ENCODE data around the gene MAST4.

GRCh38 chr5:67063791-67064190, 467.6 kb downstream of the MAST4 start:
- TF ChIP-seq, protein P1, sequence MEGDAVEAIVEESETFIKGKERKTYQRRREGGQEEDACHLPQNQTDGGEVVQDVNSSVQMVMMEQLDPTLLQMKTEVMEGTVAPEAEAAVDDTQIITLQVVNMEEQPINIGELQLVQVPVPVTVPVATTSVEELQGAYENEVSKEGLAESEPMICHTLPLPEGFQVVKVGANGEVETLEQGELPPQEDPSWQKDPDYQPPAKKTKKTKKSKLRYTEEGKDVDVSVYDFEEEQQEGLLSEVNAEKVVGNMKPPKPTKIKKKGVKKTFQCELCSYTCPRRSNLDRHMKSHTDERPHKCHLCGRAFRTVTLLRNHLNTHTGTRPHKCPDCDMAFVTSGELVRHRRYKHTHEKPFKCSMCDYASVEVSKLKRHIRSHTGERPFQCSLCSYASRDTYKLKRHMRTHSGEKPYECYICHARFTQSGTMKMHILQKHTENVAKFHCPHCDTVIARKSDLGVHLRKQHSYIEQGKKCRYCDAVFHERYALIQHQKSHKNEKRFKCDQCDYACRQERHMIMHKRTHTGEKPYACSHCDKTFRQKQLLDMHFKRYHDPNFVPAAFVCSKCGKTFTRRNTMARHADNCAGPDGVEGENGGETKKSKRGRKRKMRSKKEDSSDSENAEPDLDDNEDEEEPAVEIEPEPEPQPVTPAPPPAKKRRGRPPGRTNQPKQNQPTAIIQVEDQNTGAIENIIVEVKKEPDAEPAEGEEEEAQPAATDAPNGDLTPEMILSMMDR (IDR thresholded peaks at IDR 0.05) = no peak
- TF ChIP-seq EZH2 (IDR thresholded peaks at IDR 0.05) = no peak

All from neural progenitor cell (in vitro differentiated cells).